Activated CD4-positive, alpha-beta T cell treated with anti-CD3 and anti-CD28 coated beads, Interleukin-2, amount 50 U/mL, for 24 hours (primary cell): ENCODE measurements around the gene S100A8.
"Not testable (repeated sequence)": the region's sequence is repeated elsewhere in the genome, so short reads cannot be mapped to it uniquely, and the experiment has no call there.

Experiments
- DNase-seq, 2 donors: peaks; one replicate each; pipeline ENCODE4 v3.0.0-alpha.2; 2020; ENCODE audit warnings: low read depth in 1 of 2, low spot score in 1 of 2

Gene S100A8

DNA sequence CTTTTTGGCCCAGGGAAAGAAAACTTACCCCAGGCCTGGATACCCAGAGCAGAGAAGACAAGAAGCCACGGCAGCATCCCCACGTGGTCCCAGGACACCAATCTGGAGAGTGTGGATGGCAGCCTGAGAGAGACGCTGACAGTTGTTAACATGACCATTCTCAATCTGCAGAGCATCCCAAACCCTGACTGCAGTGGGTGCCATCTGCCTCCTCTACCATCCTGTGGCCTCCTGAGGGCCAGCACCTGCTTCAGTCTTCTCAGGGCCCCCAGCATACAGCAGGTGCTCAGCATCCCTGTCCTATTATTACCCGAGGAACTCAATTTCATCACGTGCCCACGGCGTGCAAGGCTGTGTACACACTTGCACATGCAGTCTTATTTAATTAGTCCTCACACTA, 43.0 kb downstream of the S100A8 start:
- DNase-seq: no peak

- not testable (repeated sequence) for DNase-seq
Measured at GRCh38 chr1:153347049-153347448, 43.8 kb downstream of the S100A8 start.

DNA sequence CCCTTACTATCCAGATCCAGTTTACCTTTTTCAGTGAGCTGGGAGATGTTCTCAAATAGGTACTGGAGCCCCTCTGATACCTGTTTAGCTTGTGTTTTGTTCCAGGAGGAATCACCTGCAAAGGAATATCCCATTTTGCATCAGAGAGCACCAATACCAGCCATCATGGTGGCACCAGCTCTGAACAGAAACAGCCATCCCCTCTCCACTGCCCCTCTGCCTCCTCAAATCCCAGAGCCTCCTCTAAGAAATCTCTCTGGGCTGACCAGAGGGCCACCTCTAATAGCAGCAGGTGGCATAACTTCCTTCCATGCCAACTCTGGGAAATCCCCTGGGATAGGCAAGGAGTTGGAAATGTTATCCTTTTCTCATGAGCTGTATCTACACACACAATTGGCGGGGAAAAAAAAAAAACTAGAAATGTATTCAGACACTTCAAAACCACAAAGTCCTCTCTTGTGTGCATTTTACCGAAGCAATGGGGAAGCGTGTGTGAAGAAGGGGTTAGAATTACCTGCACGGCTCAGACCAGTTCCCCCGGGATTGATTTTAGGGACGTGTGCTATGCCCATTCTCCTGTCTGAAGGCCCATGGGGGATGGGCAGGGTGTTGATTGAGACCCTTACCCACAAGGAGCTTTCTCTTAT, 44.7 kb downstream of the S100A8 start:
- DNase-seq: no peak

GRCh38 chr1:153345187-153346076, 45.4 kb downstream of the S100A8 start:
- no peak for DNase-seq

- no peak for DNase-seq
Measured at GRCh38 chr1:153344718-153345025, 46.2 kb downstream of the S100A8 start.

DNA sequence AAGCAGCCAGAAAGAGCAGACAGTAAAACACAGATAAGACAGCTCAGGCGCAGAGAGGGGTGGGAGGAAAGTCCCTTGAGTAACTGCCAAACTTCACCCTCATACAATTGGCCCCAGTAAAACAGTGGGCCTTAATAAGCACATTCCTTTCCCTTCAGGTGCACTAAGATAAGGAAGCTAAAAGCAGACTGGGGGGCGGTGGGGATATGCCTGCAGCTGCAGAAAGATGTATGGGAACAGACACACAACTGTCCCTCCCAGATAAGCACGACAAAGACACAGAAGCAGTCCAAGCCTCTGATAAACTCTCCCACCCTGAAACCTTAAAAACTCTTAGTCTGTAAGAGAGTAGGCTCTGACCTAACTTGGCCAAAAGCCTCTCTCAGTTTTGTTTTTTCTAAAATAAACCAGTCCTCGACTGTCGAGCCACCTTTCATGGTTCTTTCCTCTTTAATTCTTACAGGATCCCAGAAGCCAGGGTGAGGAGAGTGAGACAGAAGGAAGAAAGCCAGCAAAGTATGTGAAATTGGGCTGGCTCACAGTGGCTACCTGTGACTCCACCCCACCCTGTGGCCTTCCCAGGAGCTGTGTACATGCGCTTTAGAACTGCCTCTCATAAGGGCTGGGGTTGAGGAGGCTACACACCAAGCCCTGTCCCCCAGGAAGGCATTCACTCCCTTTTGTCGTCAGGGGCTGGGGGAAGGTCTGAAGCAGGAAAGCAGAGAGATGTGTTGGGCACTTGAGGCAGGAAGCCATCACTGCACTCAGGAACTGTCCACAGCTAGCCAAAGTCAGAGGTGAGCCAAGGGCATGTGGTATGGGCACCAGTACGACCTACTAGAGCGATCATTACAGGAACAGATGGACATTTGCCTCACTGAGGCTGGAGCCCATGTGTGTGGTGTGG, 46.8 kb downstream of the S100A8 start:
- no peak for DNase-seq

- DNase-seq: no peak
Measured at GRCh38 chr1:153343040-153343681, 47.7 kb downstream of the S100A8 start.

- no peak for DNase-seq
Measured at GRCh38 chr1:153342178-153342577, 48.7 kb downstream of the S100A8 start.

DNA sequence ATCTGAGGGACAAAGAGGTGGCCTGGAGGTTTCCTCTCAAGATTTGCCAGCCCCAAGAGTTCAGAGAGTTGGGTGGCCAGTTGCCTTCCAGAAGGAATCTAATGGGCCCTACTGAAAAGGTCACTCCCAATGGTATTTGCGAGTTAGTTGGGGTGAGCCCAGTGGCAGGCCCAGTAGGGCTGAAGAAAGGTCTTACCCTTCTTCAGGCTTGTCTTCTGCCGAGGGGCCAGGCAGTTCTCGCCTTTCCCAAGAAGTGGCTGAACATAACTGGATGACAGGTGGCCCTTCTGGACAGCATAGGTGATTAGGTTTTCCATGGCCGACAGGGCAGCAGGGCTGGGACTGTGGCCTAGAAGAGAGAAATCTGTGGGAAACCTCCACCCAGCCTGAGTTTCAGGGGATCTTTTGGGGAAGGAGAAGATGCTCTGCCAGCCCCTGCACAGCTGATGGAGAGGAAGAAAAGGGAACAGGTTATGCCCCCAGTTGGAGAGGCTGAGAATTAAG, 49.4 kb downstream of the S100A8 start:
- no peak for DNase-seq

DNA sequence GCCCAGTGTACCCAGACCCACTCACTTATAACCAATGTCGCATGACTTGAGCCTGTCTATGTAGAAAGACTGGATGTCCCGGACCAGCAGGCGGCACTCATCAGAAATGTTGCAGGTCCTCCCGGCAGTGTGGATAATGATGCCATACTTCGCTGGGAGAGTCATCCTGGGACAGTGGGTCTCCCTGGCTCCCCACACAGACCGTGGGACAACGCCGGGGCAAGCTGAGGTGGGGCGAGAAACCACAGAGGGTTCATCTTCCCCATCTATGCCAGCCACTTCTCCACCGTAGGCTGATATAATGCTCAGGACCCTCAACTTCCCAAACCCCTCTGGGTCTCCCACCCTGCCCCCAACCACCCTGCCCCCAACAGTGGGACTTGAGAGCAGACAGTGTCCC, 50.5 kb downstream of the S100A8 start:
- DNase-seq: no peak
